NCI-H1436 treated with DMSO at 0.1 percent for 48 hours (cell line): ENCODE data around the gene ATG10.
A peak's percentile ranks its signal among the peaks of the same experiment; 100 is the strongest.
"Not testable (repeated sequence)": the region's sequence is repeated elsewhere in the genome, so short reads cannot be mapped to it uniquely, and the experiment has no call there.

ENCODE experiments used
- DNase-seq: peaks from one replicate; lab custom pipeline; 2025; lab: John Stamatoyannopoulos, UW

The ATG10 gene

GRCh38 chr5:82222597-82223574 is 251.1 kb downstream of the ATG10 start:
- no peak for DNase-seq

GRCh38 chr5:82225525-82226172 is 253.8 kb downstream of the ATG10 start:
- peak; percentile 3 for DNase-seq

GRCh38 chr5:82234885-82235284 is 263.1 kb downstream of the ATG10 start:
- DNase-seq: peak; percentile 4

DNA sequence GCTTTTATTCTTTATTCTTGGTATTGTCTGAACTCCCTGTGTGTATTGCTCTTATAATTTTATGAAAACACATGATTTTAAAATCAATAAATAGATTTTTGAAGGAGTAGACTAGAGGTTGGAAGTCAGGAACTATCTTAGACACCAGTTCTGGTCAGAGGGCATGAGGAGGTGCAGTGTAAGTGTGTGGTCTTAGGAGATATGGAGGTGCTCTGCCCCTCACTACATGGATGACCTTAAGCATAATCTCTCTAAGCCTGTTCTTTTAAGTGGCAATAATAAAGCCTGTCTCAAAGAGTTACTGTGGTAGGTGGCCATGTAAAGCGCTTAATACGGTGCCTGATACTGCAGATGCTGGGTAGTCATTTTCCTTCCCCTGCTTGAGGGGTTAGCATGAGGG is 272.3 kb downstream of the ATG10 start:
- no peak for DNase-seq

DNA sequence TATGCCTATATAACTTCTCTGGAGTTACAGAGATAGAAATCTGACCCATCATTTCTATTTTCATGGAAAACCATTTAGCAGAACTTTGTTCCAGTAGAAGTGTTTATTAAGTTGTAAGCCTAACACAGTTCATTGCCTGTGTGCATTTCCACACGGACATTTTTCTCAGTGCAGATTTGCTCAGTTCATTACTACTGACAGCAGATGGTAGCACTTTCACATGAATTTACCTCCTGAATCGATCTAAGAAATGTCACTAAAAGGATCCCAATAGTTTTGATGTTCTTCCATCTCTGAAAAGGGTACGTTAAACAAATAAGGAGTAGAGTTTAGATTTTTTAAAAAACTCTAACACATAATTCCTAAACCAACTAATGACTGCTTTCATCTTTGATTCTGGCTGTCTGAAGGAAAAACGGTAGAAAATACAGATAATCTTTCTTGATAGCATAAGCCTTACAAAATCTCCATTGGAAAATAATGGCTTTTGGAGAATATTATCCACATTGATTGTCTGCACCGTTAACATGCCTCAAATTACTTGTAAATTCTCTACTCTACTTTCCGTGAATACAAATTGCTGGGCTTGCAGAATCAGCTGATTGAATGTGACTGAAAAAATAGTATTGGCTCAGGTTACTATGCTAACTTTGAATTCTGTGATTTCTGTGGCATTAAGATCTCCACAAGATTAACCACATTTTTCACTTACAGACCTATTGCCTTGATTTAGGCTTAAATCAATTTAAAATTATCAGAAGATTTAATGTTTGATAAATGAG is 273.2 kb downstream of the ATG10 start:
- DNase-seq: no peak

GRCh38 chr5:82246960-82247574 is 275.2 kb downstream of the ATG10 start:
- no peak for DNase-seq

DNA sequence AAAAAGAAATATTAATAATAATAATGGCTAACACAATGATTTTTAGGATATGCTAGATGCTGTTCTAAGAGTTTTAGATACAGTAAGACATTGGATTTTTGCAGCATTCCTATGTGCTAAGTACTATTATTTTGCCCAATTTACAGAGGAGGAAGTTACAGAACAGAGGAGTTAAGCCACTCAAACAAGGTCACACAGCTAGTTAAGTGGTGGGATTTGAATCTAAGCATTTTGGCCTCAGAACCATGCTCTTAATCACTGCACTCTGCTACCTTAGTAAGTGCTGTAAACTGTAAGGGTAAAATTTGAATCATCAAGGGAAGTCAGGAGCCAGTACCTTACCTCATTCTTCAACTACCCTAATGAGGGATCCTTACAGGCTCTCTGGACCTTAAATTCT is 280.9 kb downstream of the ATG10 start:
- no peak for DNase-seq

GRCh38 chr5:82255844-82256243 is 284.0 kb downstream of the ATG10 start:
- DNase-seq: no peak

- no peak for DNase-seq
These were observed 285.4 kb downstream of the ATG10 start for GRCh38 chr5:82257247-82257646.

DNA sequence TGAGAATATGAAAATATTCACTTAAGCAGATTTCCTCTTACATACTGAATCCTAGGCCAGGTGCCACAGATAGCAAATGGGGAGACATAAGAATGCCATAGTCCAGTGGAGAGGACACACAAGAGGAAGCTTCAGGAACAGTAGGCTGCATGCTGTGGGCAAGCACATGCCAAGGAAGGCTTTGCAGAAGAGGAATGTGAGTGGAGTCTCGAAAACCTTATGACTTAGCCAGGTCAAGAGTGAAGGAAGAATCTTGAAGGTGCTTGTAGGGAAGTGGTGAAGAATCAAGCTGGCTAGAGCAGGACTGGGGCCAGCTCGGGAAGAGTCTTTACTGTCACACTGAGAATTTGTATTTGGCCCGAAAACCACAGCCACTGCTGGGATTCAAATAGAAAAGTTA is 285.9 kb downstream of the ATG10 start:
- DNase-seq: no peak

DNA sequence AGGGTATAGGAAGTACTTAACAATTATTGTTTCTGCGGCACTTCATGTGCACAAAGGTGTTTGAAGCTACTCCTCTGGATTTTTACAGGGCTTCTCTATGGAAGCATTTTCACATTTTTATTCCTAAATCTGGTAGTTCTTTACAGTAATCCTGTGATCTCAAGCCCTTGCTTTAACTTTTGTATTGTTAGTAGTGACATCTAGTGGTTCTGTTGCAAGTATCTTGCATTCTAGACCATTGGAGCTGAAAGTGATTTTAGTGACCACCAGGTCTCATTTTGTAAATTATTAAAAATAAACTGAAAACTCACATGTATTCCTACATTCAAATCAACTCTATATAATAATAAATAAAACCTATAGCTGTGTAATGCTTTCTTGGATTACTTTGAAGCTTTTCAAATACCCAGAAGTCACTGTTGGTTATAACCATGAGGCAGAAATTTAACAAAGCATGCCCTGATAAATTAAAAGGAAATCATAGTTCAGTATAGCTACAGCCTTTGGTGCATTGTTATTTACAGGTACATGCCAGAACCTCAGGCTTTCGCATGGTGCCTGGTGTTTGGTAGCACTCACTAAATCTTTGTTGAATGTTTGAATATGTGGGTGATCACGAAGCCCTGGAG is 287.5 kb downstream of the ATG10 start:
- DNase-seq: no peak

GRCh38 chr5:82265047-82265446 is 293.2 kb downstream of the ATG10 start:
- DNase-seq: no peak

DNA sequence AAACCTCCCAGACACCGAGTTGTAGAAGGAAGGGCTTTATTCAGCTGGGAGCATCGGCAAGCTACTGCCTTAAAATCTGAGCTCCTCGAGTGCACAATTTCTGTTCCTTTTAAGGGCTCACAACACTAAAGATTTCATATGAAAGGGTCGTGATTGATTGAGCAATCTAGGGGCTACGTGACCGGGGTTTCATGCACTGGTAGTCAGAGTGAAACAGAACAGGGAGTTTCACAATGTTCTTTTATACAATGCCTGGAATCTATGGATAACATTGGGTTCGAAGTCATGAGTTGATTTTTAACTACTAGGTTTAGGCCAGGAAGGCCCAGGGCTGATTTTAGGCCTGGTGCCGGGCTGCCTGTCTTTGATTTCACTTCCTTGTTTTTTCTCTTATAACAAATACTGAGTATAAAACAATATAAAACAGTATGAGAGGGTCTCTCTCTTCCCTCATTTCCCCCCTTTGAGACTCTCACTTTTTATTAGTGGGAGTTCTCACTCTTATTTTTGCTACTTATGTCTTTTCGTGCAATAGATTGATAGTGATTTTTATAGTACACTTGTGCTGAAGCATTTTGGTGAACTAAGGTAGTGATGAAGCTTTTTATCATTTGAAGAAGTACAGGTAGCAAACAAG is 295.6 kb downstream of the ATG10 start:
- DNase-seq: not testable (repeated sequence)

GRCh38 chr5:82269363-82269762 is 297.5 kb downstream of the ATG10 start:
- not testable (repeated sequence) for DNase-seq

GRCh38 chr5:82272571-82273356 is 300.9 kb downstream of the ATG10 start:
- not testable (repeated sequence) for DNase-seq

- not testable (repeated sequence) for DNase-seq
These were observed 301.6 kb downstream of the ATG10 start for GRCh38 chr5:82273426-82273825.

GRCh38 chr5:82274343-82275211 is 302.8 kb downstream of the ATG10 start:
- DNase-seq: no peak

GRCh38 chr5:82275216-82275664 is 303.4 kb downstream of the ATG10 start:
- DNase-seq: no peak
